Keratinocyte (primary cell): ENCODE data around the gene PRG2. TPM values are rescaled to one million over a fixed set of nuclear protein-coding genes. Genes with fewer than 3 reads are reported as not detected.

ENCODE experiments used
- DNase-seq: peaks from one replicate; pipeline ENCODE4 v3.0.0-alpha.2; 2011; ENCODE audit warnings: low read depth, missing footprints, low spot score
- FAIRE-seq: peaks from 2 replicates; lab custom pipeline; 2011; peaks lifted over from hg19 to GRCh38; lab: Jason Lieb, UNC
- H2AFZ ChIP-seq: 2 replicates; pipeline ENCODE4 v1.6.0; 2012; ENCODE audit warnings: low read length, control low read depth, inconsistent platforms; ENCODE audit not compliant: control insufficient read depth
- H3K27ac ChIP-seq: 2 replicates; pipeline ENCODE4 v1.5.1; 2011; ENCODE audit warnings: low read length; ENCODE audit not compliant: control insufficient read depth, insufficient read depth
- H3K27me3 ChIP-seq: 3 replicates; pipeline ENCODE4 v1.6.0; 2011; ENCODE audit warnings: low read length; ENCODE audit not compliant: control insufficient read depth, insufficient read depth; ENCODE audit errors: extremely low read depth
- H3K36me3 ChIP-seq, 2 experiments: 2 replicates in 1 of 2; 3 replicates in 1 of 2; pipeline ENCODE4 v1.5.1; 2011; ENCODE audit warnings: low read length in 2 of 2, mild to moderate bottlenecking in 1 of 2; ENCODE audit not compliant: control insufficient read depth in 2 of 2, insufficient read depth in 2 of 2; ENCODE audit errors: extremely low read depth in 1 of 2
- H3K4me1 ChIP-seq: 3 replicates; pipeline ENCODE4 v1.5.1; 2011; ENCODE audit warnings: low read length; ENCODE audit not compliant: control insufficient read depth, insufficient read depth; ENCODE audit errors: extremely low read depth
- H3K4me2 ChIP-seq: 3 replicates; pipeline ENCODE4 v1.6.0; 2011; ENCODE audit warnings: low read depth, low read length; ENCODE audit not compliant: control insufficient read depth, insufficient read depth; ENCODE audit errors: extremely low read depth
- H3K4me3 ChIP-seq, 3 experiments: fragments of 200-600 bp in 1 of 3; sonication (generic) in 1 of 3; 2 replicates in 2 of 3; 3 replicates in 1 of 3; pipeline ENCODE4 v1.5.1; 2011 to 2016; ENCODE audit warnings: low read length in 3 of 3, mild to moderate bottlenecking in 3 of 3, control low read depth in 2 of 3, inconsistent platforms in 1 of 3, low read depth in 1 of 3, mixed read lengths in 1 of 3, mixed run types in 1 of 3, moderate library complexity in 1 of 3; ENCODE audit not compliant: control insufficient read depth in 2 of 3, insufficient read depth in 2 of 3; ENCODE audit errors: extremely low read depth in 1 of 3
- H3K79me2 ChIP-seq: 2 replicates; pipeline ENCODE4 v1.6.0; 2012; ENCODE audit warnings: low read length; ENCODE audit not compliant: control insufficient read depth, insufficient read depth
- H3K9ac ChIP-seq: 3 replicates; pipeline ENCODE4 v1.6.0; 2011; ENCODE audit warnings: low read length; ENCODE audit not compliant: control insufficient read depth, insufficient read depth; ENCODE audit errors: extremely low read depth
- H3K9me1 ChIP-seq: 3 replicates; pipeline ENCODE4 v1.6.0; 2011; ENCODE audit warnings: low read length; ENCODE audit not compliant: control insufficient read depth, insufficient read depth; ENCODE audit errors: extremely low read depth
- H3K9me3 ChIP-seq: 2 replicates; pipeline ENCODE4 v1.5.1; 2012; ENCODE audit warnings: low read depth, low read length; ENCODE audit not compliant: control insufficient read depth
- H4K20me1 ChIP-seq: 3 replicates; pipeline ENCODE4 v1.6.0; 2011; ENCODE audit warnings: low read length; ENCODE audit not compliant: control insufficient read depth, insufficient read depth; ENCODE audit errors: extremely low read depth
- EZH2 ChIP-seq: IDR thresholded peaks from one replicate; pipeline ENCODE4 v1.6.1; 2012; ENCODE audit warnings: inconsistent platforms, mild to moderate bottlenecking, low read length, moderate library complexity
- dilution Hi-C: fragments of 300-500 bp; cut with MboI; formaldehyde crosslinking; loops from one replicate; pipeline ENCODE4 v1.7.0; 2020; ENCODE audit warnings: low sequenced_read_pairs; ENCODE audit not compliant: extremely low pct_ligation_motif_present
- polyA plus RNA-seq, 5 experiments: library from polyadenylated mRNA; depleted of rRNA in 3 of 5; stranded (reverse) in 3 of 5; stranded (forward) in 1 of 5; unstranded in 1 of 5; fragments of >200 nt; gene quantifications; 1 replicate in 1 of 5; 2 replicates in 3 of 5; 3 replicates in 1 of 5; pipeline versions ENCODE4 v1.2.1 to v1.2.3, GENCODE V29; 2011 to 2012; ENCODE audit warnings: missing spikeins in 2 of 5, low read depth in 1 of 5, low replicate concordance in 1 of 5
- TF ChIP-seq, protein P1 (sequence below), 3 experiments: IDR thresholded peaks in 1 of 3; conservative IDR thresholded peaks in 1 of 3; optimal IDR thresholded peaks in 1 of 3; 2 replicates in 2 of 3; 3 replicates in 1 of 3; pipeline versions ENCODE3 to v1.5.1; 2011; ENCODE audit warnings: low read length in 3 of 3, mild to moderate bottlenecking in 3 of 3, moderate library complexity in 2 of 3, control low read depth in 1 of 3, inconsistent platforms in 1 of 3; ENCODE audit not compliant: insufficient read depth in 2 of 3; ENCODE audit errors: extremely low read depth in 1 of 3

The PRG2 gene
- polyA plus RNA-seq, 1 donor (not counting 4 experiments of a cell fraction or from before 2014, with no cell fraction given): 0.09 TPM

DNA sequence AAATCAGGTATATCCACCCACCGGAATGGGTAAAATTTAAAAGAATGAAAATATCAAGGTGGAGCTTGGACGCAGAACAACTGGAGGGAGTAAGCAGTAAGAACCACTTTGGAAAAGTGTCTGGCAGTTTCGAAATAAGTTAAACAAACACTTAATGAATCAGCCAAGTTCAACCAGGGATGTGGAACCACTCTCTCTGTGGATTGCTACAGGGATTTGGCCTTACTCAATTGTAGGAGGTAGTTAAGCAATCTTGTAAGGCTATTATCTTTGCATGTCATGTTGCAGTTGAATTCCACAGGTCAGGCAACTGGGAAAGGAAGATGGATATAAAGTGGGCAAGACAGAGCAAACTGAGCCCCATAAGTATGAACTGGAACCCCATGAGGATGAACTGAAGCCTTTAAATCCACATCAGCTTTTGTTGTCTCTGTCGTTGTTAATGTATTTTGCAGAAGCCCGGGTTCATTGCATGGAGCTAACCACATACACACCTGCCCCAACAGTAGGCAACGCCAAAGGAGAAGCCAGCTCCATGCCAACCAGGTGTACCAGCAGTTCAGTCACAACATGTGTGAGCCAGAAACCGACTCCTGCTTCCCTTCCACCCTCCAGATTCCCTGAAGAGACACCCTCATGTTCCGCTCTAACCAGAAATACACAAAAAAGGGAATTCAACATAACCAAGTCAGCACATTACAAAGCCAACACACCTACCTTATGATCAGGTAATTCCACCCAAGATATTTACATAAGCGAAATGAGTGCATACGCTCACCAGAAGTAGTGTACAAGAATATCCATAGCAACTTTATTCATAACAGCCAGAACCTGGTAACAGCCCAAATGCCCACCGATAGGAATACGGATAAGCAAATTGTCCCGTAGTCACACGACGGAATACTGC lies 44.4 kb upstream of the PRG2 start:
- H3K9me3 ChIP-seq: no peaks in the 10 kb centered on the region
- DNase-seq: no peak
- no peak overlapping the region for H3K27ac ChIP-seq
- H2AFZ ChIP-seq: no peak overlapping the region
- peaks cover 11% of the 10 kb centered on the region for H3K4me1 ChIP-seq
- TF ChIP-seq, protein P1, sequence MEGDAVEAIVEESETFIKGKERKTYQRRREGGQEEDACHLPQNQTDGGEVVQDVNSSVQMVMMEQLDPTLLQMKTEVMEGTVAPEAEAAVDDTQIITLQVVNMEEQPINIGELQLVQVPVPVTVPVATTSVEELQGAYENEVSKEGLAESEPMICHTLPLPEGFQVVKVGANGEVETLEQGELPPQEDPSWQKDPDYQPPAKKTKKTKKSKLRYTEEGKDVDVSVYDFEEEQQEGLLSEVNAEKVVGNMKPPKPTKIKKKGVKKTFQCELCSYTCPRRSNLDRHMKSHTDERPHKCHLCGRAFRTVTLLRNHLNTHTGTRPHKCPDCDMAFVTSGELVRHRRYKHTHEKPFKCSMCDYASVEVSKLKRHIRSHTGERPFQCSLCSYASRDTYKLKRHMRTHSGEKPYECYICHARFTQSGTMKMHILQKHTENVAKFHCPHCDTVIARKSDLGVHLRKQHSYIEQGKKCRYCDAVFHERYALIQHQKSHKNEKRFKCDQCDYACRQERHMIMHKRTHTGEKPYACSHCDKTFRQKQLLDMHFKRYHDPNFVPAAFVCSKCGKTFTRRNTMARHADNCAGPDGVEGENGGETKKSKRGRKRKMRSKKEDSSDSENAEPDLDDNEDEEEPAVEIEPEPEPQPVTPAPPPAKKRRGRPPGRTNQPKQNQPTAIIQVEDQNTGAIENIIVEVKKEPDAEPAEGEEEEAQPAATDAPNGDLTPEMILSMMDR (optimal IDR thresholded peaks at IDR 0.05 in 1 of 3, IDR thresholded peaks at IDR 0.05 in 1 of 3, conservative IDR thresholded peaks at IDR 0.05 in 1 of 3; ENCODE audit: extremely low read depth in 1 of 3, insufficient read depth in 2 of 3, low read length in 3 of 3): no peak
- no peak for TF ChIP-seq EZH2
- H3K36me3 ChIP-seq: no peaks in the 10 kb centered on the region
- no peaks in the 10 kb centered on the region for H4K20me1 ChIP-seq
- FAIRE-seq: peak; percentile 73
- H3K9ac ChIP-seq: no peak overlapping the region
- no peaks in the 10 kb centered on the region for H3K9me1 ChIP-seq
- H3K4me3 ChIP-seq: no peak overlapping the region
- H3K4me2 ChIP-seq: no peak overlapping the region
- H3K27me3 ChIP-seq: no peaks in the 10 kb centered on the region
- dilution Hi-C loops: no loop called here
- no peaks in the 10 kb centered on the region for H3K79me2 ChIP-seq

DNA sequence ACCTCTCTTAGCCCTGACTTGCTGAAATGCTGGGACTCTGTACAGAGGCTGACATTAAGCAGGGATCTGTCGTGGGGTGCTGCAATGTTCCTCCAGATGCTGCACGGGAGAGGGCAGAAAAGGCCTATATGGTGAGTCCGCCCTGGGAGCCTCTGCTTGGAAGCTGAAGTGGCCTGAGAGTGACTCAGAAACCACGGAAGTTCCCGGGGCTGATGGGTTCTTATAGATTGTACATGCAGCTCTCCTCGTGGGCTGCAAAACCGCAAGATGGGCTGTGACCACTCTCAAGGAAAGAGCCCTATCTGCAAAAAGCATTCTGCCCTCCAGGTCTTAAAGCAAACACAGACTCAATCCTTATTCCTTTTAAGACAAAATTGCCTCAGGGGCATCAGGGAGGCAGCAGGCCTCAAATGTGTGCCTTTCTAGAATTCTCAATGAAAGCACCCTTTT lies 42.3 kb upstream of the PRG2 start:
- TF ChIP-seq, protein P1 (optimal IDR thresholded peaks at IDR 0.05 in 1 of 3, IDR thresholded peaks at IDR 0.05 in 1 of 3, conservative IDR thresholded peaks at IDR 0.05 in 1 of 3; ENCODE audit: extremely low read depth in 1 of 3, insufficient read depth in 2 of 3, low read length in 3 of 3): no peak
- no peak for TF ChIP-seq EZH2
- FAIRE-seq: no peak
- Histone ChIP-seq H4K20me1 (no peaks in the 10 kb centered on the region), H3K27me3 (no peaks in the 10 kb centered on the region), H3K4me3 (no peak overlapping the region), H3K79me2 (no peaks in the 10 kb centered on the region), H2AFZ (no peak overlapping the region), H3K4me1 (peaks cover 15% of the 10 kb centered on the region), H3K27ac (no peak overlapping the region), H3K4me2 (no peak overlapping the region), H3K9ac (no peak overlapping the region), H3K9me1 (no peaks in the 10 kb centered on the region), H3K36me3 (no peaks in the 10 kb centered on the region), H3K9me3 (no peaks in the 10 kb centered on the region)
- no peak for DNase-seq
- dilution Hi-C loops: no loop called here
